H1 (cell line): Measurements from ENCODE around the gene USP6. TPM values are rescaled to one million over a fixed set of nuclear protein-coding genes. Genes with fewer than 3 reads are reported as not detected.
"Not testable (repeated sequence)": the region's sequence is repeated elsewhere in the genome, so short reads cannot be mapped to it uniquely, and the experiment has no call there.

Source experiments
- CTCF ChIA-PET: fragments of 300-600 bp; sonication (Branson Sonifier 250); formaldehyde crosslinking; loops from one replicate; lab custom pipeline; 2021; ENCODE audit not compliant: partially characterized antibody; lab: Charles Lee
- POLR2A ChIA-PET: fragments of 300-600 bp; sonication (Branson Sonifier 250); formaldehyde crosslinking; loops from one replicate; lab custom pipeline; 2021; ENCODE audit warnings: inconsistent platforms; ENCODE audit not compliant: partially characterized antibody; lab: Charles Lee
- DNase-seq, 2 experiments: peaks; one replicate each; pipeline versions ENCODE4 v3.0.0 to v3.0.0-alpha.2; 2010 to 2022; ENCODE audit warnings: low spot score in 2 of 2, low read depth in 1 of 2, mixed read lengths in 1 of 2
- FAIRE-seq: peaks from 2 replicates; lab custom pipeline; 2011; peaks lifted over from hg19 to GRCh38; lab: Jason Lieb, UNC
- H2AFZ ChIP-seq: 2 replicates; pipeline ENCODE4 v1.8.1; 2012; ENCODE audit warnings: low read length, inconsistent platforms
- H2AK5ac ChIP-seq: 2 replicates; pipeline ENCODE4 v1.6.1; 2013; ENCODE audit warnings: low read depth, low read length
- H2BK120ac ChIP-seq: replicated peaks from 2 replicates; pipeline ENCODE3; 2013; ENCODE audit warnings: low read depth, low read length, inconsistent platforms
- H2BK12ac ChIP-seq: 2 replicates; pipeline ENCODE4 v1.6.1; 2013; ENCODE audit warnings: low read depth, low read length
- H2BK15ac ChIP-seq: 2 replicates; pipeline ENCODE4 v1.6.1; 2013; ENCODE audit warnings: low read length
- H2BK20ac ChIP-seq: 2 replicates; pipeline ENCODE4 v1.6.1; 2013; ENCODE audit warnings: low read length
- H2BK5ac ChIP-seq: 2 replicates; pipeline ENCODE4 v1.6.1; 2013; ENCODE audit warnings: low read depth, low read length
- H3K14ac ChIP-seq: 2 replicates; pipeline ENCODE4 v1.6.1; 2013; ENCODE audit warnings: inconsistent platforms; ENCODE audit not compliant: insufficient read length
- H3K18ac ChIP-seq: 2 replicates; pipeline ENCODE4 v1.6.1; 2013; ENCODE audit warnings: low read length; ENCODE audit errors: extremely low read depth
- H3K23ac ChIP-seq: 2 replicates; pipeline ENCODE4 v1.6.1; 2013; ENCODE audit warnings: inconsistent platforms; ENCODE audit not compliant: insufficient read length
- H3K23me2 ChIP-seq: 2 replicates; pipeline ENCODE4 v1.6.1; 2013; ENCODE audit warnings: low read depth, low read length
- H3K27ac ChIP-seq: 2 replicates; pipeline ENCODE4 v1.6.1; 2011; ENCODE audit warnings: low read depth, low read length, inconsistent platforms
- H3K27me3 ChIP-seq, 4 experiments: replicated peaks in 1 of 4; 1 replicate in 1 of 4; 2 replicates in 3 of 4; pipeline versions ENCODE4 v1.6.1 to v1.8.1; 2011 to 2013; ENCODE audit warnings: low read length in 3 of 4, mild to moderate bottlenecking in 3 of 4, inconsistent platforms in 2 of 4, mixed read lengths in 2 of 4, moderate library complexity in 1 of 4; ENCODE audit not compliant: control insufficient read depth in 3 of 4, insufficient read depth in 3 of 4; ENCODE audit errors: extremely low read depth in 1 of 4
- H3K36me3 ChIP-seq, 4 experiments: 2 replicates each; pipeline versions ENCODE4 v1.6.1 to v1.8.1; 2011 to 2013; ENCODE audit warnings: mild to moderate bottlenecking in 4 of 4, low read length in 3 of 4, moderate library complexity in 2 of 4, control low read depth in 1 of 4, inconsistent platforms in 1 of 4; ENCODE audit not compliant: insufficient read depth in 4 of 4, control insufficient read depth in 2 of 4
- H3K4ac ChIP-seq: replicated peaks from 2 replicates; pipeline ENCODE3; 2013; ENCODE audit warnings: low read length, low read depth, mixed read lengths, inconsistent platforms; ENCODE audit not compliant: insufficient read length
- H3K4me1 ChIP-seq, 4 experiments: replicated peaks in 1 of 4; 1 replicate in 1 of 4; 2 replicates in 3 of 4; pipeline versions ENCODE4 v1.6.1 to v1.8.1; 2011 to 2013; ENCODE audit warnings: low read length in 3 of 4, inconsistent platforms in 2 of 4, mixed read lengths in 1 of 4; ENCODE audit not compliant: insufficient read depth in 4 of 4, control insufficient read depth in 3 of 4
- H3K4me2 ChIP-seq, 2 experiments: 2 replicates each; pipeline versions ENCODE4 v1.6.1 to v1.8.1; 2011 to 2013; ENCODE audit warnings: low read depth in 2 of 2, low read length in 2 of 2, control low read depth in 1 of 2, inconsistent platforms in 1 of 2, mild to moderate bottlenecking in 1 of 2; ENCODE audit not compliant: insufficient read depth in 1 of 2
- H3K4me3 ChIP-seq, 4 experiments: fragments of 200-600, 300-600 bp in 1 of 4; sonication (generic), shearing (Covaris generic), sonication (Bioruptor Twin) in 1 of 4; 2 replicates each; pipeline versions ENCODE4 v1.5.1 to v1.8.1; 2011 to 2016; ENCODE audit warnings: low read length in 4 of 4, low read depth in 3 of 4, control low read depth in 2 of 4, inconsistent platforms in 2 of 4, mild to moderate bottlenecking in 2 of 4, mixed read lengths in 1 of 4, moderate library complexity in 1 of 4; ENCODE audit not compliant: insufficient read depth in 2 of 4; ENCODE audit errors: extremely low read depth in 1 of 4
- H3K56ac ChIP-seq: replicated peaks from 2 replicates; pipeline ENCODE3; 2013; ENCODE audit warnings: low read depth, mild to moderate bottlenecking, mixed read lengths, low read length, inconsistent platforms; ENCODE audit not compliant: insufficient read length
- H3K79me1 ChIP-seq: 2 replicates; pipeline ENCODE4 v1.6.1; 2013; ENCODE audit warnings: low read depth, low read length, control low read depth
- H3K79me2 ChIP-seq, 2 experiments: 2 replicates each; pipeline versions ENCODE4 v1.6.1 to v1.8.1; 2012 to 2013; ENCODE audit warnings: low read length in 2 of 2, mild to moderate bottlenecking in 2 of 2, inconsistent platforms in 1 of 2; ENCODE audit not compliant: insufficient read depth in 2 of 2, control insufficient read depth in 1 of 2
- H3K9ac ChIP-seq, 4 experiments: replicated peaks in 1 of 4; 1 replicate in 1 of 4; 2 replicates in 3 of 4; pipeline versions ENCODE4 v1.6.1 to v1.8.1; 2011 to 2013; ENCODE audit warnings: low read depth in 3 of 4, low read length in 3 of 4, control low read depth in 2 of 4, mild to moderate bottlenecking in 2 of 4, moderate library complexity in 2 of 4, inconsistent platforms in 1 of 4; ENCODE audit errors: extremely low read depth in 1 of 4
- H3K9me3 ChIP-seq, 2 experiments: 2 replicates each; pipeline versions ENCODE4 v1.6.1 to v1.8.1; 2012 to 2013; ENCODE audit warnings: mild to moderate bottlenecking in 2 of 2, moderate library complexity in 2 of 2, control low read depth in 1 of 2, inconsistent platforms in 1 of 2, low read depth in 1 of 2, low read length in 1 of 2, mixed read lengths in 1 of 2; ENCODE audit not compliant: insufficient read depth in 2 of 2
- H4K20me1 ChIP-seq, 2 experiments: replicated peaks in 1 of 2; 2 replicates each; pipeline versions ENCODE3 to v1.8.1; 2011 to 2013; ENCODE audit warnings: inconsistent platforms in 2 of 2, low read length in 2 of 2, mild to moderate bottlenecking in 1 of 2; ENCODE audit not compliant: insufficient read depth in 2 of 2, control insufficient read depth in 1 of 2
- H4K5ac ChIP-seq: 2 replicates; pipeline ENCODE4 v1.6.1; 2013; ENCODE audit warnings: low read length, low read depth, mixed read lengths, inconsistent platforms; ENCODE audit not compliant: insufficient read length
- H4K8ac ChIP-seq: 2 replicates; pipeline ENCODE4 v1.8.0; 2013; ENCODE audit warnings: mild to moderate bottlenecking, moderate library complexity, low read length, inconsistent platforms; ENCODE audit not compliant: insufficient read depth; ENCODE audit errors: extremely low read depth
- H4K91ac ChIP-seq: replicated peaks from 2 replicates; pipeline ENCODE3; 2013; ENCODE audit warnings: low read length, mixed read lengths, inconsistent platforms; ENCODE audit not compliant: insufficient read length
- WGBS, 2 experiments: shearing (Covaris generic) in 1 of 2; methylation state at CpG; one replicate each; pipeline versions ENCODE4 v1.1.6 to v1.1.7; 2013 to 2015; ENCODE audit warnings: low lambda C conversion rate in 2 of 2, mixed read lengths in 2 of 2, inconsistent platforms in 1 of 2, low coverage in 1 of 2, missing lambda C conversion rate in 1 of 2; ENCODE audit not compliant: insufficient replicate concordance in 2 of 2, insufficient coverage in 1 of 2, insufficient read length in 1 of 2; ENCODE audit errors: extremely low coverage in 1 of 2, missing lambda C conversion rate in 1 of 2; 5-methylcytosine and 5-hydroxymethylcytosine counted together
- polyA plus RNA-seq, 7 experiments: library from polyadenylated mRNA; depleted of rRNA in 3 of 7; stranded (reverse) in 5 of 7; unstranded in 2 of 7; fragments of >200 nt in 5 of 7; fragments of 200-250 nt in 2 of 7; gene quantifications; 1 replicate in 5 of 7; 2 replicates in 1 of 7; 4 replicates in 1 of 7; pipeline versions ENCODE4 v1.2.1 to v1.2.3, GENCODE V29; 2011 to 2013; ENCODE audit warnings: missing spikeins in 2 of 7, mixed read lengths in 2 of 7
- total RNA-seq: library from RNA; stranded (reverse); fragmentation: NEBNext Ultra II Directional; extraction: Animal tissue kit (Norgen Biotek cat#: 25700); gene quantifications from 2 replicates; pipeline ENCODE4 v1.2.1, GENCODE V29; 2021

USP6 gene
- total and polyA plus RNA-seq, 2 of the 8 experiments (the other 6 are each of a cell fraction or from before 2014, with no cell fraction given), result 0.08 to 0.32 TPM

GRCh38 chr17:5165791-5166564, 50.1 kb downstream of the USP6 start:
- H3K4ac ChIP-seq, H3K79me1 ChIP-seq, H3K23ac ChIP-seq, H3K18ac ChIP-seq, H2BK15ac ChIP-seq, H4K8ac ChIP-seq, H3K9ac ChIP-seq, H3K23me2 ChIP-seq, H3K27ac ChIP-seq, DNase-seq, H2BK20ac ChIP-seq, CTCF ChIA-PET, H3K27me3 ChIP-seq, H4K5ac ChIP-seq, H3K4me3 ChIP-seq, H3K4me1 ChIP-seq, H3K9me3 ChIP-seq, H2AK5ac ChIP-seq, H3K56ac ChIP-seq, H4K20me1 ChIP-seq, H3K14ac ChIP-seq, H3K36me3 ChIP-seq, H2AFZ ChIP-seq, H2BK12ac ChIP-seq, H2BK120ac ChIP-seq, H2BK5ac ChIP-seq, H4K91ac ChIP-seq, H3K79me2 ChIP-seq, H3K4me2 ChIP-seq, FAIRE-seq: not testable (repeated sequence)
- POLR2A ChIA-PET, result interaction anchor here (0.6 to 1.0 kb wide), 3 partner anchors 26 to 219 kb away, joined by 3 to 4 read pairs (median 3); no protein-coding TSS in a partner anchor
- 96% methylated on average over 4 of the region's 7 CpGs; no CpG with 5 or more reads in 1 of the 2 experiments for WGBS, 2 experiments
